Diencephalon (tissue), 1 donor: ENCODE measurements around the gene LTBP3. TPM values are rescaled to one million over a fixed set of nuclear protein-coding genes. Genes with fewer than 3 reads are reported as not detected.

ENCODE experiments used
- small RNA-seq: library from RNA; depleted of rRNA; stranded (forward); fragments of <200 nt; gene quantifications from one replicate; pipeline ENCODE3, GENCODE V24; 2014
- total RNA-seq: library from RNA; depleted of rRNA; stranded (reverse); fragments of >200 nt; gene quantifications from one replicate; pipeline ENCODE4 v1.2.3, GENCODE V29; 2014

Gene LTBP3
- total RNA-seq: 24.0 TPM

DNA sequence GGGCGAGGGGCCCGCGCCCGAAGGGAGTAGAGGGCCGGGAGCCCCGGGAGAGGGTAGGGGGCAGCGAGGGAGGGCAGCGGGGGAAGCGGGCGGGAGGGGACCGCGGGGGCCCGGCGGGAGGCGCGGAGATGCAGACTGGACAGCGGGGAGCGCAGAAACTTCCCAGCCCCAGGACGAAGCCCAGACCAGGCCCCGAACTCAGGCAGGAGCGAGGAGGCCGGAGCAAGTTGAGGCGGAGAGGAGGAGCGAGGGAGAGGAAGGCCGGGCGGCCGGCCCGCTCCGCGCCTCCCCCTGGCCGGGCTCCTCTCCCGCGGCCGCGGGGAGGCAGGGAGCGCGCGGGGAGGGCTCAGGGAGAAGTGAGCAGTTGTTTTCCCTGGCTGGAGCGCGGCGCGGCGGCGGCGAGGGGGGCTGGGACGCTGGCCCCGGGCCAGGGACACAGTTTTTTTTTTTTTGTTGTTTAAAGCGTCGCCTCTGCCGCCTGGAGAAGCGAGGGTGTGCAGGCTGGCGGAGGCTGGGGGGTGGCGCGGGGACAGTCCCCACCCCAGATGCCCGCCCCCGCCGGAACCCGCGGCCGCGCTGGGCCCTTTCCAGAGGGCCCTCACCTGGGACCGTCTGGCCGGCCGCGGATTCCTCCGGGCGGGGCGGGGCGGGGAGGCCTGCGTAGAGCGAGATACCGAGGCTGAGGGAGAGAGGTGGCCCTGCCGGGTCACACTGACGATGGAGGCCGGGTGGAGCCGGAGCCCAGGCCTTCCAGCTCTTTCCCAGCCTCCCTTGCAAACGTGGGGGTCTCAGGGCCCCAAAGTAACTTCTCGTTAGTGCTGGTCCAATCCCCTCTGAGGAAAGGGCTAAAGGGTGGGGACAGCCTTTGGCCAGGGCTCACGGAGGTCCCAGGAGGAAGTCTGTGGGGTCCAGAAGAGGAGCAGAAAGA lies at the start of gene LTBP3:
Gene LTBP3 (minus strand): TSS at position 358 of the 928 bp plus-strand sequence. CDS start 400 bp downstream, outside the sequence.

DNA sequence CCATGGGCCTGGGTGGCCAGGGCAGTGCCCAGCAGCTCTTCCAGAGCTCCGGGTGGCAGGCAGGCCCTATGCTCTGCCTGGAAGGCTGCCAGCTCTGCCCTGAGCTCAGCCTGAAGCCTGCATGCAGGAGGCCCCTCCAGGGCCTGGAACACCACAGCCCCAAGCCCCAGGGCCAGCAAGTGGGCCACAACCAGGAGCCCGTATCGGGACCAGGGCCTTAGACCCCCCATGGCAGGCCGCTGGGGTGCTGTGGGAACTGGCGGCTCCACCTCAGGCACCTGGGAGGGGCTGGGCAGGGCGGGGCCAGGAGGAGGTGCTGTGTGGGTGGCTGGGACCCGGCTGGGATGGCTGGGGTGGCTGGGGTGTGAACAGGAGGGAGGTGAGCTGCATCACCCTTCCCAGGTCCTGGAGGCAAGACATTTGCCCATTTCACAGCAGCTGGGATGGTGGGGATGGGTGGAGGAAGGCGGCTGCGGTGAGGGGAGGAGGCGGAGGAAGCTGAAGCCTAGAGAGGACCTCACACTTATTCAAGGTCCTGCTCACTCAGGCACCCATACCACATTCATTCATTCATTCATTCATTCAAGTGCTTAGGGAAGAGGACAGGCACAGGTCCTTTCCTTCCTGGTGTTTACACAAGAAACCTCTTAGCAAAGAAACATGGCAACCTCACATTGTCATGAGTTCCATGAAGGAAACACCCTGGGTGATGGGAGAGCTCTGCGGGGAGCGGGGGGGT lies 37.6 kb upstream of the LTBP3 start, which contains the start of gene KCNK7:
Gene KCNK7 (minus strand): TSS at position 258 of the 739 bp plus-strand sequence. CDS start 28 bp downstream, at position 230.

DNA sequence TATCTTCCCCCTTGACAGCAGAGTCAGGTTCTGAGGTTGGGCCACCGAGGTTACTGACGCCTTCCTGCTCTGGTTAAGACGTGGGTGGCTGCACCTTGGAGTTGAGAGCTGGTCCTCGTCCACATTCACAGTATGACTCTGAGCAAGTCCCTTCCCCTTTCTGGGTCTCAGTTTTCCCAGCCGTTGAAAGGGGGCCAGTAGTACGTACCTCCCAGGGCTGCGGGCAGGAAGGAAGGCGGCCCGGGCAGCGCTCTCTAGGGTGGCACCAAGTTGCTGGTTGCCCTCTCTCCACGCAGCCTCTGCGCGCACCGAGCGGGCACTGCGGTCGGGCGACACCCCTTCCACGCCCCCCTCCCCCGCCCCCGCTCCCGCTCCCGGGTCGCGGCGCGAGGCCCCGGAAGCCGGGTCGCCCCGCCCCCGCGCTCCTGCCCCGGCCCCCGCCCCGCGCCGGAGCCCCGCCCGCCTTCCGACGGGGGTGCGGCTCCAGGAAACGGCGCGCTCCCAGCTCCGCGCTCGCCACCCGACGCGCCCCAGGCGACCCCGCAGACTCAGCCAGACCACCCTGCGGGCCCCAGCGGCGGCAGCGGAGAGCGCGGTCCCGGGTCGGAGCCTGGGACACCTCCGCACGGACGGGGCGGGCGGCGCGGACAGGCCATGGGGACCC lies 17.5 kb upstream of the LTBP3 start, which contains the start of gene EHBP1L1:
Gene EHBP1L1 (plus strand): TSS at position 486 of the 664 bp plus-strand sequence. CDS start 250 bp downstream, outside the sequence.

DNA sequence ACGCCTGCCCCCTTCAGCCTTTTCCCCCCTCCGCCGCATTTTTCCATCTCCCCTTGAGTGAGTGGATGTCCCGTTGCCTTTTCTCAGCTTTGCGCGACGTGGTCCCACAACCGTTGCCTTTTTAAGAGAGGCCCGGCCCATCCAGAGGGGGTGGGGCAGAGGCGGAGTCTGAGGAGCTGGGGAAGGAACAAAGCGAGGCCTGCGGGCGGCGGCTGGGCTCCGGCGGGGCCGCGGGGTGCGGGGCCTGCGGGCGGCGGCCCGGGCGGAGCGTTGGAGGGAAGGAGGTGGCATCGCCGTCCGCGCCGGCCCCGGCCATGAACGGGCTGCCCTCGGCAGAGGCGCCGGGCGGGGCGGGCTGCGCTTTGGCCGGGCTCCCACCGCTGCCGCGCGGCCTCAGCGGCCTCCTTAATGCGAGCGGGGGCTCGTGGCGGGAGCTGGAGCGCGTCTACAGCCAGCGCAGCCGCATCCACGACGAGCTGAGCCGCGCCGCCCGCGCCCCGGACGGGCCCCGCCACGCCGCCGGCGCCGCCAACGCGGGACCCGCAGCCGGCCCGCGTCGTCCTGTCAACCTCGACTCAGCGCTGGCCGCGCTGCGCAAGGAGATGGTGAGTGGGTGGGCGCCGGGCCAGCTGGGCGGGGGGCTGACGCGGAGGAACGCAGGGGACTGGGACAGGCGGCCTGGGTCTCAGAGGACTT lies 14.3 kb upstream of the LTBP3 start, which contains the start of gene FAM89B:
Gene FAM89B (plus strand): TSS at position 183 of the 696 bp plus-strand sequence. CDS start 132 bp downstream, at position 315.

DNA sequence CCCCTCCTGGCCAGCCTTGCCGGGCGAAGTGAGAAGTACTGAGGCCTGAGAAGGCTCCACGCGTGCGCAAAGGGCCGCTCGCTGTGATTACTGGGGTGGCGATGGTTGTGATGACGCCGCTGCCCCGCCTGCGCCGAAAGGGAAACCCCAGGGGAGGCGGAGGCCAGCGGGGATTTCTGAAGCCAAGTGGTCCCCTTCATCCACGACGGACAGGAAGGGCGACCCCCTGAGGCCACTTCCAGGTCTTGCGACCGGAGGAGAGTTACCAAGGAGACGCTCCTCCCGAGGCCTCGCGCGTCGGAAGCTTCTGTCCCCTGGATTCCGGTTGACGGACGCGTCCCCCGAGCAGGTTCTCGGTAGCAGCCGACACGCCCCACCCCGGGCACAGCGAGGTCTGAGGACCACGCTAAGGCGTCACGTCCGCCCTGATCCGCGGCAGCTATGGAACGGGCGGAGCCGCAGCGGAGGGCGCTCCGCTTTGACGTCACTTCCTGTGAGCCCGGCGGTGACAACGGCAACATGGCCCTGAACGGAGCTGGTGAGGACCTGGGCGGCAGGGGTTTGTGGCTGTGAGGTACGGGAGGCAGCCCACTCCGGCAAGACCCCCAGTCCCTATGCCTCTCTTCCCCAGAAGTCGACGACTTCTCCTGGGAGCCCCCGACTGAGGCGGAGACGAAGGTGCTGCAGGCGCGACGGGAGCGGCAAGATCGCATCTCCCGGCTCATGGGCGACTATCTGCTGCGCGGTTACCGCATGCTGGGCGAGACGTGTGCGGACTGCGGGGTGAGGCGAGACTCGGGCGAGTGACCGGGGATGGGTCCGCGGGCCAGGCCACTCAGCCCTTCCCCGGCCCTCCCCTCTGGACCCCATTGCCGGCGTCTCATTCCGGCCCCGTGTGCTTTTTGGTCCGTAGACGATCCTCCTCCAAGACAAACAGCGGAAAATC lies 12.1 kb upstream of the LTBP3 start, which contains the start of gene ZNRD2:
Gene ZNRD2 (plus strand): TSS at position 505 of the 946 bp plus-strand sequence. CDS start 15 bp downstream, at position 520.

DNA sequence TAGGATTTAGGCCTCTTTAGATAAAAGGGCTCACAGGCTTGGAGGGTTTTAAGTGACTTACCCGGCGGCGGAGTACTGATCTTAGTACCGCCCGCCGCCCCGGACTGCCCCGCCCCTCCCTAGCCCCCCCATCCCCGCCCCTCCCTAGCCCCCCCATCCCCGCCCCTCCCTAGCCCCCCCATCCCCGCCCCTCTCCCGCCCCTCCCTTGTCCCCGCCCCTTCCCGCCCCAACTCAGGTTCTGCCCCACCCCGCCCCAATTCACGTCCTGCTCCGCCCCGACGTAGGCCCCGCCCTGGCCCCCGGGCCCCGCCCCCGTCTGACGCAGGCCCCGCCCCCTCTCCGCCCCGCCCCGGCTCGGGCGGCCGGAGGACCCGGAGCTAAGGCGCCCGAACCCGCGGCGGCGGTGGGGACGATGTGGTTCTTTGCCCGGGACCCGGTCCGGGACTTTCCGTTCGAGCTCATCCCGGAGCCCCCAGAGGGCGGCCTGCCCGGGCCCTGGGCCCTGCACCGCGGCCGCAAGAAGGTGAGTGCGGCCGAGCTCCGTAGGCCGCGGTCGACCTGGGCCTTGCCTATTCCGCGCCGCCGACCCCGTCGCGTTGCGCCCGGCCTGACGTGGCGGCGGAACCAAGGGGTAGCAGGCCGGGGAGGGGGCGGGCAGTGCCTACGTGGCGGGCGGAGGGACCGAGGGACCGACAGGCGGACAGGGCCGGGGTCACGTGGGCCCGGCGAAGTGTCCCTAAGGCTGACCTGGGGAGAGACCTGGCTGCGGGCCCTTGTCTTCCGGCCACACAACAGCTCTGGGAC lies 33.2 kb downstream of the LTBP3 start, which contains the start of gene SCYL1:
Gene SCYL1 (plus strand): TSS at position 343 of the 805 bp plus-strand sequence. CDS start 71 bp downstream, at position 414.

DNA sequence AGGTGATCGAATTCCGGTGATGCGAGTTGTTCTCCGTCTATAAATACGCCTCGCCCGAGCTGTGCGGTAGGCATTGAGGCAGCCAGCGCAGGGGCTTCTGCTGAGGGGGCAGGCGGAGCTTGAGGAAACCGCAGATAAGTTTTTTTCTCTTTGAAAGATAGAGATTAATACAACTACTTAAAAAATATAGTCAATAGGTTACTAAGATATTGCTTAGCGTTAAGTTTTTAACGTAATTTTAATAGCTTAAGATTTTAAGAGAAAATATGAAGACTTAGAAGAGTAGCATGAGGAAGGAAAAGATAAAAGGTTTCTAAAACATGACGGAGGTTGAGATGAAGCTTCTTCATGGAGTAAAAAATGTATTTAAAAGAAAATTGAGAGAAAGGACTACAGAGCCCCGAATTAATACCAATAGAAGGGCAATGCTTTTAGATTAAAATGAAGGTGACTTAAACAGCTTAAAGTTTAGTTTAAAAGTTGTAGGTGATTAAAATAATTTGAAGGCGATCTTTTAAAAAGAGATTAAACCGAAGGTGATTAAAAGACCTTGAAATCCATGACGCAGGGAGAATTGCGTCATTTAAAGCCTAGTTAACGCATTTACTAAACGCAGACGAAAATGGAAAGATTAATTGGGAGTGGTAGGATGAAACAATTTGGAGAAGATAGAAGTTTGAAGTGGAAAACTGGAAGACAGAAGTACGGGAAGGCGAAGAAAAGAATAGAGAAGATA lies 59.0 kb downstream of the LTBP3 start, which contains the start of gene MALAT1:
Gene MALAT1 (plus strand): TSS at position 69 of the 736 bp plus-strand sequence.

Small RNA genes lying within 50 kb of the gene (small RNA-seq; reads per million reads assigned to genes)
- gene AP001362.1: not detected
- gene RF01684: not detected

Other genes with a start within 250 kb of the LTBP3 start
- 8.1 TPM for gene CDC42EP2, start 243.5 kb downstream of the LTBP3 start, total RNA-seq
- gene DPF2, start 224.5 kb downstream of the LTBP3 start, total RNA-seq: 31.4 TPM
- 3.2 TPM for gene TIGD3, start 203.6 kb downstream of the LTBP3 start, total RNA-seq
- 0.92 TPM for gene SLC25A45, start 175.7 kb downstream of the LTBP3 start, total RNA-seq
- gene FRMD8, start 171.7 kb downstream of the LTBP3 start, total RNA-seq: 9.5 TPM
- 6.5 TPM for gene NEAT1, start 135.6 kb downstream of the LTBP3 start, total RNA-seq
- gene MALAT1, start 59.3 kb downstream of the LTBP3 start, total RNA-seq: 9,748 TPM
- 40.6 TPM for gene SCYL1, start 33.3 kb downstream of the LTBP3 start, total RNA-seq
- 25.4 TPM for gene ZNRD2, start 12.1 kb upstream of the LTBP3 start, total RNA-seq
- 29.3 TPM for gene FAM89B, start 14.2 kb upstream of the LTBP3 start, total RNA-seq
- gene EHBP1L1, start 17.7 kb upstream of the LTBP3 start, total RNA-seq: 11.8 TPM
- gene KCNK7, start 37.4 kb upstream of the LTBP3 start, total RNA-seq: not detected
- gene MAP3K11, start 55.9 kb upstream of the LTBP3 start, total RNA-seq: 11.5 TPM
- gene PCNX3, start 57.4 kb upstream of the LTBP3 start, total RNA-seq: 18.0 TPM
- 6.7 TPM for gene SIPA1, start 79.7 kb upstream of the LTBP3 start, total RNA-seq
- gene RELA, start 104.6 kb upstream of the LTBP3 start, total RNA-seq: 14.1 TPM
- 46.8 TPM for gene KAT5, start 153.9 kb upstream of the LTBP3 start, total RNA-seq
- gene RNASEH2C, start 162.4 kb upstream of the LTBP3 start, total RNA-seq: 9.5 TPM
- gene AP5B1, start 222.6 kb upstream of the LTBP3 start, total RNA-seq: 4.8 TPM
- gene OVOL1, start 228.7 kb upstream of the LTBP3 start, total RNA-seq: not detected